Choroid plexus epithelial cell (primary cell): Measurements from ENCODE around the gene AK8.

Source experiments
- DNase-seq: peaks from one replicate; pipeline ENCODE4 v3.0.0-alpha.2; 2010; ENCODE audit warnings: low read depth
- H3K4me3 ChIP-seq: 2 replicates; pipeline ENCODE4 v1.5.1; 2011; ENCODE audit warnings: low read depth, mild to moderate bottlenecking, control low read depth, low read length, moderate library complexity
- CTCF ChIP-seq: conservative IDR thresholded peaks from 2 replicates; pipeline ENCODE4 v1.5.1; 2011; ENCODE audit warnings: low read depth, mild to moderate bottlenecking, control low read depth, inconsistent platforms, low read length, moderate library complexity

Gene AK8

GRCh38 chr9:132826621-132827365 lies 51.3 kb downstream of the AK8 start:
- no peak for DNase-seq
- TF ChIP-seq CTCF, result no peak

GRCh38 chr9:132826131-132826530 lies 52.0 kb downstream of the AK8 start:
- DNase-seq, result no peak
- TF ChIP-seq CTCF, result no peak
- H3K4me3 ChIP-seq, result no peak overlapping the region

More at GRCh38 chr9:132826621-132827365, 51.3 kb downstream of the AK8 start:
- H3K4me3 ChIP-seq, result no peak overlapping the region

GRCh38 chr9:132825430-132825829 lies 52.7 kb downstream of the AK8 start:
- TF ChIP-seq CTCF, result no peak
- H3K4me3 ChIP-seq, result no peak overlapping the region

GRCh38 chr9:132824951-132825350 lies 53.1 kb downstream of the AK8 start:
- H3K4me3 ChIP-seq, result no peak overlapping the region
- no peak for TF ChIP-seq CTCF
- DNase-seq, result no peak

More at GRCh38 chr9:132825430-132825829, 52.7 kb downstream of the AK8 start:
- DNase-seq, result no peak

- TF ChIP-seq CTCF, result no peak
- no peak for DNase-seq
- no peak overlapping the region for H3K4me3 ChIP-seq
These were observed 53.9 kb downstream of the AK8 start for GRCh38 chr9:132824151-132824550.

GRCh38 chr9:132823370-132824145 lies 54.5 kb downstream of the AK8 start:
- TF ChIP-seq CTCF, result no peak
- H3K4me3 ChIP-seq, result no peak overlapping the region
- DNase-seq, result no peak
